T-cell (primary cell): ENCODE measurements around the gene LIN54. TPM values are rescaled to one million over a fixed set of nuclear protein-coding genes. Genes with fewer than 3 reads are reported as not detected.

ENCODE experiments used
- ATAC-seq, 4 experiments: fragments of 200-7000 bp in 3 of 4; fragments of 150-1000 bp in 1 of 4; cut with Tn5 transposase; replicated peaks in 1 of 4; 1 replicate in 3 of 4; 2 replicates in 1 of 4; pipeline ENCODE4 v1.10.0; 2021; ENCODE audit warnings: moderate library complexity in 3 of 4, mild to moderate bottlenecking in 2 of 4, moderate number of reproducible peaks in 1 of 4
- CTCF ChIA-PET, 2 donors: fragments of 300-600 bp; sonication (Branson Sonifier 250); formaldehyde crosslinking; loops; one replicate each; lab custom pipeline; 2022; ENCODE audit warnings: antibody characterized with exemption in 2 of 2; lab: Charles Lee
- POLR2A ChIA-PET, 2 donors: fragments of 300-600 bp; sonication (Branson Sonifier 250); formaldehyde crosslinking; loops; one replicate each; lab custom pipeline; 2022; ENCODE audit warnings: antibody characterized with exemption in 2 of 2; lab: Charles Lee
- DNase-seq, 35 experiments: peaks; one replicate each; pipeline versions ENCODE4 v3.0.0 to v3.0.0-alpha.2; 2013 to 2023
- H3K27ac ChIP-seq: one replicate; pipeline ENCODE4 v1.5.1; 2013; ENCODE audit warnings: low read length
- H3K27me3 ChIP-seq, 2 experiments: replicated peaks in 1 of 2; 1 replicate in 1 of 2; 2 replicates in 1 of 2; pipeline versions ENCODE4 v1.6.1 to v1.7.0; 2013; ENCODE audit warnings: low read length in 1 of 2, mixed read lengths in 1 of 2; ENCODE audit not compliant: control insufficient read depth in 2 of 2, insufficient read depth in 2 of 2; ENCODE audit errors: extremely low read depth in 1 of 2
- H3K36me3 ChIP-seq, 2 donors: 1 replicate in 1 of 2; 2 replicates in 1 of 2; pipeline versions ENCODE4 v1.6.1 to v1.7.0; 2013; ENCODE audit warnings: low read length in 1 of 2; ENCODE audit not compliant: control insufficient read depth in 2 of 2, insufficient read depth in 1 of 2; ENCODE audit errors: extremely low read depth in 1 of 2
- H3K4me1 ChIP-seq, 2 experiments: 1 replicate in 1 of 2; 2 replicates in 1 of 2; pipeline versions ENCODE4 v1.6.1 to v1.7.0; 2013; ENCODE audit warnings: low read length in 2 of 2, mixed read lengths in 1 of 2; ENCODE audit not compliant: insufficient read depth in 2 of 2, control insufficient read depth in 1 of 2; ENCODE audit errors: extremely low read depth in 1 of 2
- H3K4me3 ChIP-seq, 2 donors: 1 replicate in 1 of 2; 2 replicates in 1 of 2; pipeline versions ENCODE4 v1.5.1 to v1.7.0; 2013; ENCODE audit warnings: mild to moderate bottlenecking in 2 of 2, low read length in 1 of 2, moderate library complexity in 1 of 2; ENCODE audit not compliant: control insufficient read depth in 1 of 2; ENCODE audit errors: extremely low read depth in 1 of 2
- H3K9me3 ChIP-seq: 2 replicates; pipeline ENCODE4 v1.7.0; 2013
- H3K27ac Mint-ChIP-seq, 2 donors: one replicate each; pipeline ENCODE4 v1.8.0; 2020 to 2021; ENCODE audit warnings: mild to moderate bottlenecking in 2 of 2, mixed read lengths in 2 of 2
- H3K27me3 Mint-ChIP-seq, 2 donors: one replicate each; pipeline ENCODE4 v1.8.0; 2021 to 2022; ENCODE audit warnings: mixed read lengths in 2 of 2
- H3K36me3 Mint-ChIP-seq: one replicate; pipeline ENCODE4 v1.8.0; 2021; ENCODE audit warnings: mixed read lengths
- H3K4me1 Mint-ChIP-seq, 3 donors: one replicate each; pipeline ENCODE4 v1.8.0; 2020 to 2022; ENCODE audit warnings: mixed read lengths in 3 of 3, mild to moderate bottlenecking in 1 of 3
- H3K4me3 Mint-ChIP-seq, 3 donors: one replicate each; pipeline ENCODE4 v1.8.0; 2020 to 2022; ENCODE audit warnings: mild to moderate bottlenecking in 3 of 3, mixed read lengths in 3 of 3, moderate library complexity in 3 of 3
- H3K9me3 Mint-ChIP-seq, 3 donors: one replicate each; pipeline ENCODE4 v1.8.0; 2020 to 2022; ENCODE audit warnings: mixed read lengths in 3 of 3
- WGBS: methylation state at CpG from one replicate; pipeline ENCODE4 v1.1.5; 2013; ENCODE audit warnings: missing lambda C conversion rate; ENCODE audit not compliant: insufficient coverage; 5-methylcytosine and 5-hydroxymethylcytosine counted together
- total RNA-seq, 35 experiments: library from RNA in 6 of 35; stranded (reverse) in 6 of 35; fragments of 120-200 nt in 1 of 35; gene quantifications; one replicate each; pipeline versions ENCODE4 v1.2.1 to v1.2.4 and lab custom pipeline; 2013 to 2026

LIN54 gene
- total RNA-seq, 5 donors from 2014 or later (not counting 1 experiment from before 2014, with no cell fraction given) = 15.1 to 17.9 (median 16.8) TPM

- ChIA-PET POLR2A (interaction anchor here (0.6 to 0.7 kb wide), 2 partner anchors 19 to 78 kb away, joined by 3 to 4 read pairs; no protein-coding TSS in a partner anchor), CTCF (no interaction called here)
- Mint-ChIP-seq H3K27me3 (no peaks in the 10 kb centered on the region), H3K4me3 (no peak overlapping the region), H3K36me3 (peaks cover 12% of the 10 kb centered on the region), H3K27ac (peak overlapping the region; percentile 4 to 24), H3K4me1 (peaks cover 6 to 16% (median 12%) of the 10 kb centered on the region in 3 donors), H3K9me3 (no peaks in the 10 kb centered on the region)
- no CpG with 5 or more reads among the region's 2 CpGs for WGBS
- Histone ChIP-seq H3K4me3 (no peak overlapping the region), H3K4me1 (peaks cover 0 to 8% of the 10 kb centered on the region in 2 experiments), H3K36me3 (no peaks in the 10 kb centered on the region), H3K27me3 (no peaks in the 10 kb centered on the region), H3K27ac (no peak overlapping the region), H3K9me3 (no peaks in the 10 kb centered on the region)
- DNase-seq = peak in 3 of 35 experiments; percentile 10 to 46 (median 16)
- ATAC-seq = no peak
Measured at GRCh38 chr4:82905205-82905604, 105.4 kb downstream of the LIN54 start.

DNA sequence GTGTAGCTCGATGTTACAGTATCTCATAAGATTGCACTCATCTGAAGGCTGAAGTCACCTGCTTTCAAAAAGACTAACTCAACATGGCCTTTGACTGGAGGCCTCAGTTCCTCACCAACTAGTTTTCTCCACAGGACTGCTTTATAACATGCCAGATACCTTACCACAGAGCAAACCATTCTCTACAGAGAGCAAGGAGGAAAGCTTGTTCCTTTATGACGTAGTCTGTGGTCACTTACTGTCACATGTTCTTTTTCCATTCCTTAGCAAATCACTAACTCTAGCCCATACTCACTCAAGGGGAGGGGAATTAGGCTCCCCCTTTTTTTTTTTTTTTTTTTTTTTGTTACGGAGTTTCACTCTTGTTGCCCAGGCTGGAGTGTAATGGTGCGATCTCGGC is 106.9 kb downstream of the LIN54 start:
- Mint-ChIP-seq H3K27ac (no peak overlapping the region), H3K36me3 (peaks cover 9% of the 10 kb centered on the region), H3K4me3 (no peak overlapping the region), H3K27me3 (no peaks in the 10 kb centered on the region), H3K4me1 (peaks cover 6 to 16% (median 12%) of the 10 kb centered on the region in 3 donors), H3K9me3 (no peaks in the 10 kb centered on the region)
- Histone ChIP-seq H3K27ac (no peak overlapping the region), H3K27me3 (no peaks in the 10 kb centered on the region), H3K4me1 (peaks cover 0 to 16% of the 10 kb centered on the region in 2 experiments), H3K4me3 (no peak overlapping the region), H3K36me3 (no peaks in the 10 kb centered on the region), H3K9me3 (no peaks in the 10 kb centered on the region)
- ChIA-PET POLR2A (no interaction called here), CTCF (no interaction called here)
- peak in 1 of 35 experiments; percentile 17 for DNase-seq
- 100% methylated on average over 3 of the region's 5 CpGs for WGBS
- ATAC-seq = no peak

DNA sequence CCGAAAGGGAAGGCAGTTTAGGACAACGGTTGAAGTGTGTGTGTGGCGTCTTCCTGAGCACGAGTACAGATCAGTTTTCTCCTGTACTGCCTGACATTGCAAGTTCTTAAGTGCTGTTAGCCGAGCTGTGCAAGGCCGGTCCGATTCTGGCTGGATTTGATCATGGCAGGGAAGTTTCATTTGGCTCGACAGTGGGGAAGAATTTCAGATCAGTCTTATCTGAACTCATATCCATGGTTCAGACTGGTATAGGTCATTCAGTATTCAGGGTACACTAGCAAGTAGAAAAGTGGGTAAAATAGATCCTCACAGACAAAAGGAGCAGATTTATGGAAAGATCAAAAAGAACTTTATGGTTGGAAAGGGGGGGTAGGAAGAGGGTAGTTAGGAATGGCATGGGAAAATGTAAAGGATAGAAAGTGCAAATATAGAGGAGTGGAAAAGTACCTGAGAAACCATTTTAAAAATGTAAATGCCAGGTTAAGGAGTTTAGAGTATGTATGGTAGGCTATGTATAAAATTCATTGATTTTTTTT is 109.4 kb downstream of the LIN54 start:
- Histone ChIP-seq H3K4me1 (peaks cover 3 to 24% of the 10 kb centered on the region in 2 experiments), H3K36me3 (peaks cover 0 to 5% of the 10 kb centered on the region in 2 donors), H3K27me3 (no peaks in the 10 kb centered on the region), H3K9me3 (no peaks in the 10 kb centered on the region), H3K27ac (peak overlapping the region; percentile 91), H3K4me3 (peak overlapping the region; percentile 77 to 85)
- no peak for ATAC-seq
- no peak overlapping the region for H3K4me3 Mint-ChIP-seq
- H3K9me3 Mint-ChIP-seq = no peaks in the 10 kb centered on the region
- peaks cover 17 to 23% (median 19%) of the 10 kb centered on the region in 3 donors for H3K4me1 Mint-ChIP-seq
- H3K36me3 Mint-ChIP-seq = peaks cover 5% of the 10 kb centered on the region
- ChIA-PET CTCF (interaction anchor here in 1 of 2 donors (1.2 to 2.5 kb wide), 7 partner anchors 10 to 541 kb away, joined by 3 to 17 read pairs (median 8); partner anchors contain the start of genes COPS4, COQ2, LIN54 and SEC31A), POLR2A (interaction anchor here in 1 of 2 donors (0.5 to 2.3 kb wide), 6 partner anchors 12 to 134 kb away, joined by 4 to 20 read pairs (median 7); partner anchors contain the start of genes COPS4 and LIN54)
- no peaks in the 10 kb centered on the region for H3K27me3 Mint-ChIP-seq
- no peak overlapping the region for H3K27ac Mint-ChIP-seq
- WGBS = 1% methylated on average over 7 of the region's 8 CpGs
- no peak for DNase-seq

GRCh38 chr4:82900411-82901182 is 110.0 kb downstream of the LIN54 start, which contains the start of gene THAP9:
THAP9 (plus strand) TSS chr4:82900735; CDS start chr4:82900803, 68 bp downstream.
- Histone ChIP-seq H3K27ac (peak within 1 kb of the TSS; percentile 91), H3K4me1 (peaks cover 3 to 24% of the 10 kb centered on the region in 2 experiments), H3K27me3 (no peaks in the 10 kb centered on the region), H3K4me3 (peak within 1 kb of the TSS; percentile 77 to 85), H3K36me3 (peaks cover 0 to 5% of the 10 kb centered on the region in 2 donors), H3K9me3 (no peaks in the 10 kb centered on the region)
- ChIA-PET POLR2A (interaction anchor here (0.5 to 2.3 kb wide), 10 partner anchors 11 to 292 kb away, joined by 3 to 20 read pairs (median 5); partner anchors contain the start of genes COPS4 (in 1 of the 2) and LIN54 (in 1 of the 2)), CTCF (interaction anchor here in 1 of 2 donors (0.6 to 2.5 kb wide), 13 partner anchors 9 to 540 kb away, joined by 3 to 23 read pairs (median 5); partner anchors contain the start of genes COPS4, COQ2, HNRNPD and LIN54)
- Mint-ChIP-seq H3K4me1 (peaks cover 16 to 23% (median 21%) of the 10 kb centered on the region in 3 donors), H3K27me3 (no peaks in the 10 kb centered on the region), H3K27ac (no peak within 1 kb of the TSS), H3K36me3 (peaks cover 8% of the 10 kb centered on the region), H3K9me3 (no peaks in the 10 kb centered on the region), H3K4me3 (no peak within 1 kb of the TSS)
- DNase-seq (peak; percentile 91 to 100 (median 99)), ATAC-seq (peak; percentile 88 to 93 (median 92))
- WGBS = 0% methylated on average over 66 of the region's 67 CpGs

- Mint-ChIP-seq H3K27me3 (no peaks in the 10 kb centered on the region), H3K4me3 (no peak overlapping the region), H3K9me3 (no peaks in the 10 kb centered on the region), H3K4me1 (peaks cover 11 to 18% (median 17%) of the 10 kb centered on the region in 3 donors), H3K36me3 (peaks cover 9% of the 10 kb centered on the region), H3K27ac (no peak overlapping the region)
- DNase-seq (peak in 2 of 35 experiments; percentile 6 to 10), ATAC-seq (peak in 1 of 4 experiments; percentile 1)
- H3K4me1 ChIP-seq = peaks cover 3 to 24% of the 10 kb centered on the region in 2 experiments
- no peaks in the 10 kb centered on the region for H3K27me3 ChIP-seq
- ChIA-PET POLR2A (interaction anchor here (0.5 to 2.3 kb wide), 10 partner anchors 11 to 554 kb away, joined by 3 to 20 read pairs (median 6); partner anchors contain the start of genes COPS4 (in 1 of the 2) and LIN54 (in 1 of the 2)), CTCF (interaction anchor here in 1 of 2 donors (0.6 to 2.5 kb wide), 13 partner anchors 9 to 526 kb away, joined by 3 to 23 read pairs (median 5); partner anchors contain the start of genes COPS4, COQ2, HNRNPD and LIN54)
- peak overlapping the region; percentile 77 to 85 for H3K4me3 ChIP-seq
- peaks cover 0 to 6% of the 10 kb centered on the region in 2 donors for H3K36me3 ChIP-seq
- no peaks in the 10 kb centered on the region for H3K9me3 ChIP-seq
- peak overlapping the region; percentile 91 for H3K27ac ChIP-seq
- 0% methylated on average over 14 of the region's 14 CpGs for WGBS
Measured at GRCh38 chr4:82900066-82900410, 110.6 kb downstream of the LIN54 start.
